HG02798 (cell line): Measurements from ENCODE around the gene ATP1A2.

Experiments used
- ATAC-seq: cut with Tn5 transposase; IDR thresholded peaks from one replicate; pipeline ENCODE4 v1.9.1; 2021; ENCODE audit warnings: mild to moderate bottlenecking; ENCODE audit not compliant: unreplicated experiment, poor library complexity

The ATP1A2 gene

DNA sequence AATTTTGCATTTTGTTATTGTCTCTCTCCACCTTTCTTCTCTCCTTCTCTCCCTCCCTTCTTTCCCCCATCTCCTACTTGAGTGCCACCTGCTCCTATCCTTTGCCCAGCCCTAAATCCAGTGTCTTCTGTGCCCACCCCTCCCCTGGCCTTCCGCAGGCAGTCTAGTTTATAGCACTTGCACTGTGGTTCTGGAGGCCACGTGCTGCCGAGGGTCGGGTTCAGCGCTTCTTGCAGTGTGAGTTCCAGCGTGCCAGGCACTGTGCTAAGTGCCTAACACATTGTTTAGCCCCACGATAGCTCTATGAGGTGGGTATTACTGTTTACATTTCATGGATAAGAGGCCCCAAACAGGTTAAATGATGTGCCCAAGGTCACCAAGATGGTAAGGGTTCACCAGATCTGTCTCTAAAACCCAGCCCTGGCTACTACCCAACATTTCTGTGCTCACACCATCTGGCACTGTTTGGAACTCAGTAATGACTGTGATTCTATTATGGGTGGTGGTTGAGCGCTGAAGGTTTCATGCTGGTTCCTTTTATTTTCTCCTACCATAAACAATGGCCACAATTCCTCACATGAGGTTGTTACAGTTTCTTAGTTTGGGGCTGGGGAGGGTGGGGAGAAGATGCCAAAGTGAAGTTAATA, 21.8 kb downstream of the ATP1A2 start:
- no peak for ATAC-seq

DNA sequence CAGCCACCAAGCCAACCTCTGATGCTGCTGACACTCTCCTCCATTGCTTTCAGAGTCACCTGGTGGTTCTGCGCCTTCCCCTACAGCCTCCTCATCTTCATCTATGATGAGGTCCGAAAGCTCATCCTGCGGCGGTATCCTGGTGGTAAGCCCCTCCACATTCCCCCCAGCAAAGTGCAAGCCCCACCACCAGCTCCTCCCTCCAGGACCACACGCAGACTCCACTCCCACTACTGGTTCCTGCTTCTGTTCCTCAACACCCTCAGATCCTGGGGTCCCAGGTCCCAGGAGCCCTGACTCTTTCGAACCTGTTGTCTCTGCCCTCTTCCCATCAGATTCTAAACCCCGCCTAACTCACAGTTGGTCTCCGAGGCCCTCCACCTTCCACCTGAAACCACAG, 24.3 kb downstream of the ATP1A2 start:
- ATAC-seq, result no peak

DNA sequence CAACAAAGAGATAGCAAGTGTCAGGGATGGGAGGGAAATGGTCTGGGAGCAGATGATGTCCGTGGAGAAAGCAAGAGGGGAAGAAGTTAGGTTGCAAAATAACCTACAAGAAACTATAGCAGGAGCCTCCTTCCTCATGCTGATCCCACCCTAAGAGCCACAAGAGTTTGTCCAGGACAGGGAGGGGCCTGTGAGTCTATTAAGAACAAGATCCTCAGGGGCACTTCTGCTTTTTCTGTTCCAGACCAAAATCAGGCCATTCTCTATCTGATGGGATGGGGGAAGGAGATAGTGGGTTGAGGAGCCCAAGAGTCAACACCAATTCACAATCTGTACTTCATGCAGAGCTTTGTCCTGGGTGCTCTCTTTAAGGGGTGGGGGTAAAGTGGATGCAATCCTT, 28.1 kb downstream of the ATP1A2 start:
- no peak for ATAC-seq

DNA sequence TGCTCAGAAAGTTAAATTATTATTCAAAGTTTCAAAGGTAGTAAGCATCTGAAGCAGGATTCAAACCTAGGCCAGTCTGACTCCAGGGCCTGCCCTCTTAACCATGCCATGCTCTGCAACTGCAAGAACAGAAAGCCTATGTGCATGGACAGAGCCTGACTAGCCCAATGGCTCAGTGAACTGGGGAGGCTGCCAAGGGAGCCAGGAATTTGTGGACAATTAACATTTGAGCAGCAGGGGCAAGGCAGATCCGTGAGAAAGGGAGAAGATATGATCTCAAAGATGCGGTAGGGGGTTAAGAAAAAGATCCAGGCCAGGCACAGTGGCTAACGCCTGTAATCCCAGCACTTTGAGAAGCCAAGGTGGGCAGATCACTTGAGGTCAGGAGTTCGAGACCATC, 29.4 kb downstream of the ATP1A2 start:
- ATAC-seq, result no peak

DNA sequence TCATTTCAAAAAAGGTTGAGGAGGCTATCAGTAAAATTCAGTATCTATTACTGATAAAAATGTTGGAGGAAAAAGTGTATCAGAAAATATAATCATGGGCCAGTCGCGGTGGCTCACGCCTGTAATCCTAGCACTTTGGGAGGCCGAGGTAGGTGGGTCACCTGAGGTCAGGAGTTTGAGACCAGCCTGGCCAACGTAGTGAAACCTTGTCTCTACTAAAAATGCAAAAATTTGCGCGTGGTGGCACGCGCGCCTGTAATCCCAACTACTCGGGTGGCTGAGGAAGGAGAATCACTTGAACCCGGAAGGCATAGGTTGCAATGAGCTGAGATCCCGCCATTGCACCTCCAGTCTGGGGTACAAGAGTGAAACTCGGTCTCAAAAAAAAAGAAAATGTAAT, 30.5 kb downstream of the ATP1A2 start:
- ATAC-seq, result no peak

DNA sequence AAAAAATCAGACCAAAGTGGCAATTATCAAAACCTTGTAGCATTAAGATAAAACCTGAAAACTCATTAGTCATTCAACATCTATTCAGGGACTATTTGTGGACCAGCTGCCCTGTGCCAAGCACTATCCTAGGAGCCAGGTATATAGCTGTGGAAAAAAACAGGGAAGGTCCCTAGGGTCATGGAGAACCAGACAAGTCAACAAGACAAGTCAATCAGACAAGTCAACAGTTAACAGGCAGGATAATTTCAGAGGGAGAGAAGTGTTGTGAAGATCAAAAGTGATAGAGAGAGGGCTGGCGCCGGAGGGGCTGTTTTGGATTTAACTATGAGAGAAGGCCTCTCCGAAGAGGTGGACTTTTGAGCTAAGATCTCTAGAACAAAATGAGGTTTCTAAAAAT, 32.6 kb downstream of the ATP1A2 start:
- ATAC-seq, result no peak

DNA sequence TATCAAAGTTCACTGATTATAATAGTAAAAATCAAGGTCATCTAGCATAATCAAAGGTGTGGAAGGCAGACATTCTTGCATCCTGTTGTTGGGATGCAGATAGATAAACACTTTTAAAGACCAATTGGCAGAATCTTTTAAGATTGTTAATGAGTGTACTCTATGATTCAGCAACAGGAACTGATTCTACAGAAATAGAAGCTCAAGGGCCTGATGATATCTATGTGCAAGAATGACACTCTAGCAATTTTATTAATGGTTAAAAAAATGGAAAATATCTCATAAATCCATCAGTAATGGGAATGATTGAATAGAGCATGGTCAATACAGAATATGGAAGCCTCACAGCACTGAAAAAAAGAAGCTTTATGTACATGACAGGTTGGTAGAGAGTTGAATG, 33.7 kb downstream of the ATP1A2 start:
- no peak for ATAC-seq

DNA sequence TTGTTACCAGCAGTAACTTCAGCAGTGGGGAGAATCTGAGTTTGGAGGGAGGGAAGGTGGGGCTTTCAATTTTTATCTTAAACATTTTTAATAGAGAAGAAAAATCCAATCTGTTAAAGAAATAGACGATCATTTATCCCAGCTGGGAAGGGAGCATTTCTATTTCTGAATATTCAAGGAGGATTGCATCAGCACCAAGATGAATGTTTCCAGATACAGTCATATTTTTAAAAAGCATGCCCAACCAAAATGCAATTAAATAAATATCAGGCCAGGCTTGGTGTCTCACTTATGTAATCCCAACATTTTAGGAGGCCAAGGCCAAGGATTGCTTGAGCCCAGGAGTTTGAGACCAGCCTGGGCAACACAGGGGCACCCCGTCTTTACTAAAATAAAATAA, 34.2 kb downstream of the ATP1A2 start:
- ATAC-seq, result no peak

DNA sequence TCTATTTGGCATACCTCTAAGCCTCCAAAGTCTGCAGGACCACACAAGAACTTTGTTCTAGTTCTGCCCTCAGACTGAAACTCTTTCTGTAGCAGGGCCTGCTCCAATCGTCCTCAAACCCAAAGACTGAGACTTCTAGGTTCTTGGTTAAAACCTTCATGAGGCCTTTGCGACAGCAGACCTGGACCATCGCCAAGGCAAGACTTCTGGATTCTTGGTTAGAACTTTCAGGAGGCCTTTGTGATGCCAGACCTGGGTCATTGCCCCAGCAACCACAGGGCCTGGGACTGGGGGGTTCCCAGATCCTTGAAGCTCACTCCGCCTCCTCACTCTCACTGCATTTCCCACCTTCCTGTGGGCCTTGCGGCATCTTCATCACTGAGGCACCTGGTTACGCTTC, 35.7 kb downstream of the ATP1A2 start, which contains the start of gene ATP1A4:
TSS of gene ATP1A4 (plus strand) at position 301 of the 400 bp plus-strand sequence. CDS start 438 bp downstream, outside the sequence.
- ATAC-seq, result no peak

DNA sequence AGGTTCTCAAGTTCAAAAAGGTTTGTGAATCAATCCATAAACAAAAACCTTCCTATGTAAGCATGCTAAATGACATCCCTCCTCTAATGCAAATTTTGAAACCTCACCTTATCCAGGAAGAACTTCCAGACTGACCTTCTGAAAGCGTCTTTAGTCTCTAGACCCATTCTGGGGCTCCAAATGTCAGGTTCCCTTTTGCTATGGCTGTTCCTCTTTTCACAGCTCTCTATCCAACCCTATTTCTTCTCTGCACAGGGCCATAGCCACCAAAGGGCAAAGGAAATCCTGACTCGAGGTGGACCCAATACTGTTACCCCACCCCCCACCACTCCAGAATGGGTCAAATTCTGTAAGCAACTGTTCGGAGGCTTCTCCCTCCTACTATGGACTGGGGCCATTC, 39.2 kb downstream of the ATP1A2 start:
- ATAC-seq, result no peak

DNA sequence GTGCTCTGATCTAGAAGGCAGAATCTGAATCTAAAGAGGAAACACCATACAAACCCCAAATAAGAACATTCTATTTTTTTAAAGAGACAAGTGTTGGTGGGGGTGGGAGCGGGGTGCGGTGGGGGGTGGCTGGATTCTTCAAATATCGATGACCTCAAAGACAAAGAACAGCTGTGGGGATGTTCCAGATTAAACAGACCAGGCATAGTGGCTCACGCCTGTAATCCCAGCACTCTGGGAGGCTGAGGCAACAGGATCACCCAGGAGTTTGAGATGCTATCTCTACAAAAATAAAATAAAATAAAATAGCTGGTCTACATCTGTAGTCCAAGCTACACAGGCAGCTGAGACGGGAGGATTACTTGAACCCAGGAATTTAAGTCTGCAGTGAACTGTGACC, 40.8 kb downstream of the ATP1A2 start:
- ATAC-seq, result no peak

DNA sequence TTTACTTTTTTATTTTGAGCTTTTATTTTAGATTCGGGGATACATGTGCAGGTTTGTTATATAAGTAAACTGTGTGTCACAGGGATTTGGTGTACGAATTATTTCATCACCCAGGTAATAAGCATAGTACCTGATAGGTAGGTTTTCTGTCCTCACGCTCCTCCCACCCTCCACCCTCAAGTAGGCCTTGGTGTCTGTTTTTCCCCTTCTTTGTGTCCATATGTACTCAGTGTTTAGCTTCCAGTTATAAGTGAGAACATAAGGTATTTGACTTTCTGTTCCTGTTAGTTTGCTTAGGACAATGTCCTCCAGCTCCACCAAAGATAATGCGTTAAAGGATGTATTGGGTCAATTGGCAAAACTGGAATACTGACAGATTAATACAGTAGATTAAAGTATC, 41.6 kb downstream of the ATP1A2 start:
- ATAC-seq, result no peak

DNA sequence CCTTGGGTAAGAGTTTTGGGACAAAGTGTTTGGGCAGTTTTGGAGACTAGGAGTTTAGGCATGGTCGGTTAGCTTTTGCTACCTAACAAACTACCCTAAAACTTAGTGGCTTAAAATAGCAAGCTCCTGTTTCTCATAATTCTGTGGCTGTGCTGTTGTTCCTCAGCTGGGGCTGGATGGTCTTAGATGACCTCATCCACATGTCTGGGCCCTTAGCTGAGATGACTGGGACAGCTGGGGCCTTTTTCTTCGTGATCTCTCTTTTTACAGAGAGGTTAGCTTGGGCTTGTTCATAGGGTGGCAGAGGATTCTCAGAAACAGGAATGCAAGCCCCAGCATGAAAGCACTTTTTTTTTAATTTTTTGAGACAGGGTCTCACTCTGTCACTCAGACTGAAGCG, 42.5 kb downstream of the ATP1A2 start:
- no peak for ATAC-seq

DNA sequence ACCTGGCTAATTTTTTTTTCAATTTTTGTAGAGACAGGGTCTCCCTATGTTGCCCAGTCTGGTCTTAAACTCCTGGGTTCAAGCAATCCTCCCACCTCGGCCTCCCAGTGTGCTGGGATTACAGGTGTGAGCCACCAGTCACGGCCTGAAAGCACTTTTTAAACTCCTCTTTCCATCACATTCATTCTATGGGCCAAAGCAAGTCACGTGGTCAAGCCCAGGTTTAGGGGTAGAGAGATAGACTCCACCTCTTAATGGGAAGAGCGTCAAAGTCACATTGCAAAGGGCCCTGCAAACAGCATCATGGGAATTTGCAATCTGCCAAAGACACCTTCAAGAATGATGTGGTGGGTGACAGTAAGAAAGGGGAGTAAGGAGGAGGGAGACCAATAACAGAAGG, 43.0 kb downstream of the ATP1A2 start:
- no peak for ATAC-seq

DNA sequence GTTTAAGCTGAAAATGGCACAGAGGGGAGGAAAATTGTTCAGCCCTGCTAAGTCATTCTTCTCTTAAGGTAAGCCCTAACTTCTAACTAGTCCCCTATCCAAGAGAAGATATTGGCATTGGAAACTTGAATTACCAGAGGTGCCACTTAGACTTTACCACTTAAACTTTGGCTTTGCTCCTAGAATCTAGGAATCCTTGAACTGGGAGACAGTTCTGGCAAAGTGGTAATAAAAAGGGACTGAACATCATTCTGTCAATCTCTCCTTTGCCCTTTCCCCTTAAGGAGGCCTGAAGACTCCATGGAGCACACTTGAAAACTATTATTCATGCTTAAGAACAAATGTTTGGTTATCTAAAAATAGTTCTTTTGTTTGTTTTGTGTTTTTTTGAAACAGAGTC, 44.3 kb downstream of the ATP1A2 start:
- ATAC-seq, result no peak

DNA sequence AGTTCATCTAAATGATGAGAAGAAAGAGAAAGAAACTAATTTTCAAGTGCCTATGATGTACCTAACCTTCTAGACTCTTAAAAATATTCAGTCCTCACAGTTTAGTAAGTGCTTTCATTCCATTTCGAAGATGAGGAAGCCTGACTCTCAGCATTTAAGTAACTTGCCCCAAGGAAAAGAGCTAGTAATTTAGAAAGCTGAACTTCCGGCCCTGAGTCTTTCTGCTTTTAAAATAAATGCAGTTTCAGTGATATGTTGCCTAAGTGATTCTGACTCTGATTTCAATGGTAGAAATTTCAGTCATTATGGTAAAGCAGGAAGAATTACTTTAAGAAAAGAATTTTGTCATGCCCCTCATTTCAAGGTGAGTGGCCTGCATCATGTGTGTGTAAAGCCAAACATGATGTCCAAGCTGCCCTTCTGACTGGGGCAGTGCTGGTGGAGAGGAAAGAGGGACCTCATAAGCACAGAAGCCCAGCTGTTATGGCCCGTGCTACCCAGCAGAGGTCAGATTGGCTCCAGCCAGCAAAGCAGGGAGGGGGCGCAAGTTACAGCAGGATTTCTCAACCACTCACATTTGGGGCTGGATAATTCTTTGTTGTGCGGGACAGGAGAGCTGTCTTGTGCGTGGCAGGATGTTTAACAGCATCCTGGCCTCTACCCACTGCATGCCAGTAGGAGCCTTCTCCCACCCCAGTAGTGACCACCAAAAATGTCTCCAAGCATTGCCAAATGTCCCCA, 46.6 kb downstream of the ATP1A2 start:
- no peak for ATAC-seq

DNA sequence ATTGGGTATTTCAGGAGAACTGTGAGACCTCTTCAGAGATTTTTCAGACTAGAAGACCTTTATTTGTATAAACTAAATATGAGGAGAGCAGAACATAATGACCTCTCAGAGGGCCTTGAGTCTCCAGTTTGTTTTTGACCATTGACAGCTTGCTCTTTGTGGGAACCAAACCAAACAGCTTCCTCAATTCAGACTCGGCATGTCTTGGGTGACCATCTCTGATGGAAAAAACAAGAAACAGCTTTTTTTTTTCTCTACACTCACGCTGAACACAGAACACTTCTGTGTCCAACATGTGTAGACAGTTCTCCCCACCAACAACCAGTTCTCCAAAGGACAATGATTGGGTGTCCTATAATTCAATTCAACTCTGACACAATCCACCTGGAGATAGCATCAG, 47.4 kb downstream of the ATP1A2 start:
- no peak for ATAC-seq

DNA sequence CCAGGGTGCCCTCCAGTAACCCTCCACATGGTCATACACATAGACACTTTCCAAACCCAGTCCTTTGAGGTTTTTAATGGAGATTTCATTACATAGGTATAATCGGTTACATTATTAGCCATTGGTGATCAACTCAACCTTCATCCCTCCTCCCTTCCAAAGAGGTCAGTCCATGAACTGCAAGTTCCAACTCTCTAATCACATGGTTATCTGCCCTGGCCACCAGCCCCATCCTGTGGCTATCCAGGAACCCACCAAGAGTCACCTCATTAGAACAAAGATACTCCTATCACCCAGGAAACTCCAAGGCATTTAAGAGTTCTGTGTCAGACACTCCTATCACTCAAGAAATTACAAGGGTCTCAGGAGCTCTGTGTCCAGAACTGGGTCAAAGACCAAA, 48.1 kb downstream of the ATP1A2 start:
- no peak for ATAC-seq

DNA sequence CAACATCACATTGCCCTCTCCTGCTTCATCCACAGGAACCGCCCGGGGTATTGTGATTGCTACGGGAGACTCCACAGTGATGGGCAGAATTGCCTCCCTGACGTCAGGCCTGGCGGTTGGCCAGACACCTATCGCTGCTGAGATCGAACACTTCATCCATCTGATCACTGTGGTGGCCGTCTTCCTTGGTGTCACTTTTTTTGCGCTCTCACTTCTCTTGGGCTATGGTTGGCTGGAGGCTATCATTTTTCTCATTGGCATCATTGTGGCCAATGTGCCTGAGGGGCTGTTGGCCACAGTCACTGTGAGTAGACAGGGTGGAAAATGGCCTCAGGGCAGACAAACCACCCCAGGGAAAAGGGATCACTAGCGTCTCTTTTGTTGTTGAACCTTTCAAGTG, 48.6 kb downstream of the ATP1A2 start:
- no peak for ATAC-seq

DNA sequence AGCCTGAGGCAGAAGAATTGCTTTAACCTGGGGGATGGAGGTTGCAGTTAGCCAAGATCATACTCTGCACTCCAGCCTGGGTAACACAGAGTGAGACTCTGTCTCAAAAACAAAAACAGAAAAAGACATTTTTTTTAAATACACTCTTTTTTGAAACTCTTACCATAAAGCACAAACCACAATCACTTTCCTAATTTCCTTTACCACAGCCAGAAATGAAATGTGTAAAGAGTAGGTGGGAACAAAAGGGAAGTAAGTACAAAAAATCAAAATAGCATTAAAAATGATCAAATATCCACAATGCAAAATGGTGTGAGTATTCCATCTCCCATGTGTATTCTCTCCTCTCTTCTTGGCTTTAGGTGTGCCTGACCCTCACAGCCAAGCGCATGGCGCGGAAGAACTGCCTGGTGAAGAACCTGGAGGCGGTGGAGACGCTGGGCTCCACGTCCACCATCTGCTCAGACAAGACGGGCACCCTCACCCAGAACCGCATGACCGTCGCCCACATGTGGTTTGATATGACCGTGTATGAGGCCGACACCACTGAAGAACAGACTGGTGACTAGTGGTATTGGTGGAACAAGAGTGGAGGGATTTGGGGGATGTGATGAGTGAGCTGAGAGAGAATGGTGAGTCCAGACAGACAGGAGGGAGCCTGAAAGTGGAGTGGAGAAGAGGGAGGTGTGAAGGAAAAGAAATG, 50.8 kb downstream of the ATP1A2 start:
- ATAC-seq, result no peak

DNA sequence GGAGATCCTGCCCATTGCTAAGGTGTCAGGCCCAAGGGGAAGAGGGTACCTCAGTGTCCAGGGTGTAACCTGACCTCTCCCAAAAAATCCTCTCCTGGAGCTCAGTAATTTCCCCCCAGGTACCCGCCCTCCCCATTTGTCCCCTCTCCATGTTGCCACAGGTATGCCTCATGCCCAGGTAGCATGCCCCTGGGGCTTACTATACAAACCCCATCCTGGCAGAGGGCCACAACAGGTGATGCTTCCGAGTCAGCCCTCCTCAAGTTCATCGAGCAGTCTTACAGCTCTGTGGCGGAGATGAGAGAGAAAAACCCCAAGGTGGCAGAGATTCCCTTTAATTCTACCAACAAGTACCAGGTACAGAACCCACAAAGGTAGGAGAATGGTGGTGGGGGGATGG, 51.5 kb downstream of the ATP1A2 start:
- ATAC-seq, result no peak

DNA sequence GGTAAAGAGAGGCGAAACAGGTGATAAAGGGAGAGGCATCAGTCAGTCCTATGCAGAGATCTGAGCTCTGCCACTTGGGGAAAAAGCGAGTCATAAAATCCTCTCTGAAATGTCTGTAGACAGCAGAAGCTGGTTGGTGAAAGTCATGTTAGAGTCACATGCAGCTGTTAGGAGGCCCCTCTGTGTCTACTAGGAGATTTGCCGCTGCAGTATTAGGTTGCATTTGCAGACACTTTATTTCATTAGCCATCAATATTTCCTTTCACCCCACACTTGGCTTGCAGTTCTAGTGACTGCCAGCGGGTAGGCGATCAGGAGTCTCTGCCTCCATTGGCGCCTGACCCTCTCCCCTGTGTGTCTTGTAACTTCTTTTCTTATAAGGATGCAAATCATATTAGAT, 52.0 kb downstream of the ATP1A2 start:
- no peak for ATAC-seq
